ENCODE data around the gene ZFAND6.
A peak's percentile ranks its signal among the peaks of the same experiment; 100 is the strongest.
"Not testable (repeated sequence)": the region's sequence is repeated elsewhere in the genome, so short reads cannot be mapped to it uniquely, and the experiment has no call there.

Gene ZFAND6

GRCh38 chr15:80058851-80059785, at the start of gene ZFAND6:
Gene ZFAND6 (plus strand): TSS chr15:80059676. CDS start chr15:80120345, 60,669 bp downstream.
- peak; percentile 97 to 98 for DNase-seq

DNA sequence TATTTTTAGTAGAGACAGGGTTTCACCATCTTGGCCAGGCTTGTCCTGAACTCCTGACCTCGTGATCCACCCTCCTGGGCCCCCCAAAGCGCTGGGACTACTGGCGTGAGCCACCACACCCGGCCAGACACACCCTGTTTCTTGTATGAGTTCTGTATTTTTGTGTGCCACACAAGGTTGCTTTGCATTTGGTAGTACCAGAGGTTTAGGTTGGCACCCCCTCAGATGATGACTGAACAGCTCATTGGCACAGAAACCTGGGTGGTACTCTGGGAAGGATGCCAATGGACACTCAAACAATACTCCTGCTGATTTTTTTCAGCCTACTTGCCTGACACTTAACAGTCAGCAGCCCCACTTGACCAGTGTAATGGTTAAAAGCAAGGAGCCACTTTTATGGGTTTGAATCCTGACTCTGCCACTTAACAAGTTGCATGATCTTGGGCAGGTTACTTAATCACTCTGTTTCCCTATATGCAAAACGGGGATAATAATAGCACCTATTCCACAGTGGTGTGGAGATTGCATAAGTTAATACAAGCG, 49.3 kb upstream of the ZFAND6 start:
- DNase-seq: no peak

DNA sequence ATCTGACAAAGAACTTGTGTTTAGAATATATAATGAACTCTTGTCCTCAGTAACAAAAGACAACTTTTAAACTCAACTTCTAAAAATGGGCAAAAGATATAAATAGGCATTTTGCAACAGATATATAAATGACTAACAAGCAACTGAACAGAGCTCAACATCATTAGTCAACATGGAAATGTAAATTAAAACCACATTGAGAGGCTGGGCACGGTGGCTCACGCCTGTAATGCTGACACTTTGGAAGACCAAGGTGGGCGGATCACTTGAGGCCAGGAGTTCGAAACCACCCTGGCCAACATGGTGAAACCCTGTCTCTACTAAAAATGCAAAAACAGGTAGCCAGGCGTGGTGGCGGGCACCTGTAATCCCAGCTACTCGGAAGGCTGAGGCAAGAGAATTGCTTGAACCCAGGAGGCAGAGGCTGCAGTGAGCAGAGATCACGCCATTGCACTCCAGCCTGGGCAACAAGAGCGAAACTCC, 48.4 kb upstream of the ZFAND6 start:
- peak in 1 of 2 donors; percentile 24 for DNase-seq

- DNase-seq: no peak
Observed at GRCh38 chr15:80011596-80011995, 47.9 kb upstream of the ZFAND6 start.

GRCh38 chr15:80012060-80012726, 47.3 kb upstream of the ZFAND6 start:
- no peak for DNase-seq

- not testable (repeated sequence) for DNase-seq
Observed at GRCh38 chr15:80014186-80014585, 45.3 kb upstream of the ZFAND6 start.

DNA sequence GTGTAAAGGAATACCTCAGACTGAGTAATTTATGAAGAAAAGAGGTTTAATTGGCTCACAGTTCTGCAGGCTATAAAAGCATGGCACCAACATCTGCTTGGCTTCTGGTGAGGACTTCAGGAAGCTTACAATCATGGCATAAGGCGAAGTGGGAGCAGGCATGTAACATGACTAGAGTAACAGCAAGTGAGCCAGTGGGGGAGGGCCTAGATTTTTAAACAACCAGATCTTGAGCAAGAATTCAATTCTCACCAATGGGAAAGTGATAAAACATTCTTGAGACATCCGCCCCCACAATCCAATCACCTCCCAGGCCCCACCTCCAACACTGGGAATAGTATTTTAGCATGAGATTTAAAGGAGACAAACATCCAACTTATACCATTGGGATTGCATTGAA, 44.3 kb upstream of the ZFAND6 start:
- DNase-seq: no peak

- DNase-seq: not testable (repeated sequence)
Observed at GRCh38 chr15:80016506-80016905, 43.0 kb upstream of the ZFAND6 start.

DNA sequence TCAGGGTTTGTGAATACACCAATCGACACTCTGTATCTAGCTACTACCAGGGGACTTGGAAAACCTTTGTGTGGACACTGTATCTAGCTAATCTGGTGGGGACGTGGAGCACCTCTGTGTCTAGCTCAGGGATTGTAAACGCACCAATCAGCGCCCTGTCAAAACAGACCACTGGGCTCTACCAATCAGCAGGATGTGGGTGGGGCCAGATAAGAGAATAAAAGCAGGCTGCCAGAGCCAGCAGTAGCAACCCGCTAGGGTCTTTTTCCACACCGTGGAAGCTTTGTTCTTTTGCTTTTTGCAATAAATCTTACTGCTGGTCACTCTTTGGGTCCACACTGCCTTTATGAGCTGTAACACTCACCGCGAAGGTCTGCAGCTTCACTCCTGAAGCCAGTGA, 42.3 kb upstream of the ZFAND6 start:
- DNase-seq: not testable (repeated sequence)

GRCh38 chr15:80019168-80019745, 40.2 kb upstream of the ZFAND6 start:
- DNase-seq: no peak

DNA sequence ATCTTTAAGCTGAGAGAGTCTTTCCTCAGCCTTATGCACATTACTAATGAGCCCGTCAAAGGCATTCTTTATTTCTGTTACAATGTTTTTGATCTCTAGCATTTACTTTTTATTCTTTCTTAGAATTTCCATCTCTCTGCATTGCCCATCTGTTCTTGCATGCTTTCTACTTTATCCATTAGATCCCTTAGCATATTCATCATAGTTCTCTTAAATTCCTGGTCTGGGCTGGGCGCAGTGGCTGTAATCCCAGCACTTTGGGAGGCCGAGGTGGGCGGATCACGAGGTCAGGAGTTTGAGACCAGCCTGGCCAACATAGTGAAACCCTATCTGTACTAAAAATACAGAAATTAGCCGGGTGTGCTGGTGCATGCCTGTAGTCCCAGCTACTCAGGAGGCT, 39.3 kb upstream of the ZFAND6 start:
- DNase-seq: not testable (repeated sequence)

DNA sequence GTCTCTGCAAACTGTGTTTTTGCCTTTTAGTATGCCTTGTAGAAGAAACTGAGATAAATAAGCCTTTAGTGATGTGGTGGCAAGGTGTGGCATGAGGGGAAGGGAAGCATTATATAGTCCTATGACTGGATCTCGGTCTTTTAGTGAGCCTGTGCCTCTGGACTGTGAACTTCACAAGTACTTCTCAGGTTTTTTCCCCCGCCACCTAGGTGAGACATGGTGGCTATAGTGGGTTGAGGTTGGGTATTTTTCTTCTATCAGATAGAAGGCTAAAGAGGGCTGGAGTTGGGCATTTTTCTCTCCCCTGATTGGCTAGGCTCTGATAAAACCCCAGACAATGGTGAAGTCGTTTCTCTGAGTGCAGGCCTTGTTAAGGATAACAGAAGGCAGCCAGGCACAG, 38.7 kb upstream of the ZFAND6 start:
- DNase-seq: no peak

DNA sequence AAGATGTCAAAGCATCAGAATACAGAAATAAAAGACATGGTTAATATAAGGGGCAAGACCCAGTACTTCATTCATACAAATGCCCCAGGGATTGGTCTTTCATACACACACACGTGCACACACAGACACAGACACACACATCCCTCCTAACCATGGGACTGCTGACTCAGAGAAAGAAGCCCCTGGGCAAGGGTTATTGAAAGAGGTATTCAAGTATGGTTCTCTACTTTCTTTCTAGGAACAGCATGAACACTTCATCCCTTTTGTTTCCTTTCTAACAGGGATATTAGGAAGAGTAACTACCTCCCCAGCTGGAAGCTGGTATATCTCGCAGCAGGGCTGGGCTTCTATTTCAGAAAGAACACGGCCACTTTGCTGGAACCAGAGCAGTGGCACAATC, 33.2 kb upstream of the ZFAND6 start:
- no peak for DNase-seq

- no peak for DNase-seq
Observed at GRCh38 chr15:80026754-80027153, 32.7 kb upstream of the ZFAND6 start.

DNA sequence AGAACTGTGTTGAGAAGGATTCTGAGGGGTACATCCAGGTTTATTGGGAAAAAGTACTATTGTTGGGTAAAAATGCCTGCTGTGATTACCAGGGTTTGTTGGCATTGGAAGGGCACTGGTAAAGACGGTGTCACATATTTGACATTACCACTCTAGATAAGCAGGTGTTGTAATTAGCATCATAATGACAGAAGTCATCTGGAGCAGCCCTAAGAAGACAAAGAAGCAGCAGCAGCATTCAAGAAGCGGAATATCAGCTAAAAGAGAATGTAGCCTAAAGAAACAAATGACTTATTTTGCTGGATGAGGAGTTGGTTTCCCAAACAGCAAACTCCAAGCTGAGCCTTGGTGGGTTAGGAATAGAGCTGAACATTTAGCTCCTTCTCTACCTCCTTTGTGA, 30.5 kb upstream of the ZFAND6 start:
- DNase-seq: no peak

DNA sequence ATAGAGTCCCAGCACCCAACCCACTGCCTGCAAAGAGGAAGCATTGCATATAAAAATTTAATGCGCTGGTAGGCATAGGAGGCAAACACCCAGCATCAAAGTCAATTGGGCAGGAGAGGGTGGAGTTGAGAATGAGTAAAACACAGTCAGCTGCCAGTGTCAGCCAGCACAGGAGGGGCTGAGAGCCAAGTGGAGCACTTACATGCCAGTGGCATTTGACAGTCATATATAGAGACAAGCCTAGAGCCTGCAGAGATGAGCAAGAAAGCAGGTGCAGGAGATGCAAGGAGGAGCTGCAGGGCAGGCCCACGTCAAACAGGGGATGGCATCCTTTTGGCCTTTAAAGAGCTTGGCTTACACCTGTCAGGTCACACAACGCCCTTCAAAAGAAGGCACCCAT, 27.6 kb upstream of the ZFAND6 start:
- DNase-seq: peak in 1 of 2 donors; percentile 19

DNA sequence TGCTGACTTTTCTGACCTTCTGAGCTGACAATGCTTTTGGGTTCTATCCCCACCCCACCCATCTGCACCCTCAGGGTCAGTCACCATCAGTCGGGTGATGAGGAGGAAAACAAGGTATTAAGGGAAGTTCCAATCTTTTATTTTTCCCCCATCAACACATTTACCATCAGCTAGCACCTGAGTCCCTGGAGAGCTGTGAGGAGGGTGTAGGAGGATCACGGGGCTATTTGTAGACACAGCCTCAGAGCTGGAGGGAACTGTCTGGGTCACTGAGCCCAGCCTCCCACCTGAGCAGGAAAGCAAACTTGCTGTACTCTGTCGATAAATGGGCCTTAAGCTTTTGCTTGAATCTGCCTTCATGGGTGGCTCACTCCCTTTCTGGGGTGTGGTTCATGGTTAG, 24.8 kb upstream of the ZFAND6 start:
- DNase-seq: no peak

GRCh38 chr15:80036071-80036470, 23.4 kb upstream of the ZFAND6 start:
- DNase-seq: no peak

DNA sequence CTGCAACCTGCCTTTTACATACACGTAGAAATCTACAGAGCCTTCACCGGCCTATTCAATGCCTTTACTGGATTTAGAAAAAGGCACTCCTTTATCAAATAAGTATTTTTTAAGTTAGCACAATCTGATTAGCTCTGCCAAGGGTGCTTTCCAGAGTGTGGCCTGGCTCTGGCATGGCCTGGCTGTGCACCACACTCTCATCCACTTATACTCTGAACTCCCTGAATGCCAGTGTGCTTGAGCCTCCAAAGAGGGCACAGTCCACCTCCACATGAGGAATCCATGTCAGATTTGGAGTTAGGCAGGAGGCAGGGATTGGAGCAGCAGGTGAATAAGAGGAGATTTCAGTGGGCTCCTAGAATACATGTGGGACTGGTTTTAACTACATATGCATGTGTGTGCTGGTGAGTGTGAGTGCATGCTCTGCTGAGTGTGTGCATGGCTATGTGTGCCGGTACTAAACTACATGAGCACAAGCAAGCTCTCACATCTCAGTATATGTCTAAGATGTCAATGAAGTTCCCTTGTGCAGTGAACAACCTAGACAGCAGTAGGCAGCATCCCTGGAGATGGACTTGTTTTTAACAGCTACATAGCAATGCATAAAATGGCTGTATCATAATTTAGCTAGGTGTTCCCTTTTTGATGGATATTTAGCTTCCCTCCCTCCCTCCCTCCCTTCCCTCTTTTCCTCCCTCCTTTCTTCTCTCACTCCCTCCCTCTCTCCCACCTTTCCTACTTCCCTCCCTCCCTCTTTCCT, 17.8 kb upstream of the ZFAND6 start:
- DNase-seq: no peak

- no peak for DNase-seq
Observed at GRCh38 chr15:80042568-80042967, 16.9 kb upstream of the ZFAND6 start.

DNA sequence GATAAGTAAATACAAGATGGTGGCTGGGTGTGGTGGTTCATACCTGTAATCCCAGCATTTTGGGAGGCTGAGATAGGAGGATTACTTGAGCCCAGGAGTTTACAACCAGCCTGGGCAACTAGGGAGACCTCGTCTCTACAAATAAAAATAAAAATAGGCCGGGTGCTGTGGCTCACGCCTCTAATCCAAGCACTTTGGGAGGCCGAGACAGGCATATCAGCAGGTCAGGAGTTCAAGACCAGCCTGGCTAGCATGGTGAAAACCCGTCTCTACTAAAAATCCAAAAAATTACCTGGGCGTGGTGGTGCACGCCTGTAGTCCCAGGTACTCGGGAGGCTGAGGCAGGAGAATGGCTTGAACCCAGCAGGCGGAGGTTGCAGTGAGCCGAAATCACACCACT, 14.3 kb upstream of the ZFAND6 start:
- DNase-seq: not testable (repeated sequence)

GRCh38 chr15:80049046-80049445, 10.4 kb upstream of the ZFAND6 start:
- DNase-seq: no peak
